ENCODE data around the gene CCDC40. TPM values are rescaled to one million over a fixed set of nuclear protein-coding genes. Genes with fewer than 3 reads are reported as not detected.
A peak's percentile ranks its signal among the peaks of the same experiment; 100 is the strongest.

The CCDC40 gene
- total RNA-seq, 1 experiment from 2014 or later: 3.9 TPM

DNA sequence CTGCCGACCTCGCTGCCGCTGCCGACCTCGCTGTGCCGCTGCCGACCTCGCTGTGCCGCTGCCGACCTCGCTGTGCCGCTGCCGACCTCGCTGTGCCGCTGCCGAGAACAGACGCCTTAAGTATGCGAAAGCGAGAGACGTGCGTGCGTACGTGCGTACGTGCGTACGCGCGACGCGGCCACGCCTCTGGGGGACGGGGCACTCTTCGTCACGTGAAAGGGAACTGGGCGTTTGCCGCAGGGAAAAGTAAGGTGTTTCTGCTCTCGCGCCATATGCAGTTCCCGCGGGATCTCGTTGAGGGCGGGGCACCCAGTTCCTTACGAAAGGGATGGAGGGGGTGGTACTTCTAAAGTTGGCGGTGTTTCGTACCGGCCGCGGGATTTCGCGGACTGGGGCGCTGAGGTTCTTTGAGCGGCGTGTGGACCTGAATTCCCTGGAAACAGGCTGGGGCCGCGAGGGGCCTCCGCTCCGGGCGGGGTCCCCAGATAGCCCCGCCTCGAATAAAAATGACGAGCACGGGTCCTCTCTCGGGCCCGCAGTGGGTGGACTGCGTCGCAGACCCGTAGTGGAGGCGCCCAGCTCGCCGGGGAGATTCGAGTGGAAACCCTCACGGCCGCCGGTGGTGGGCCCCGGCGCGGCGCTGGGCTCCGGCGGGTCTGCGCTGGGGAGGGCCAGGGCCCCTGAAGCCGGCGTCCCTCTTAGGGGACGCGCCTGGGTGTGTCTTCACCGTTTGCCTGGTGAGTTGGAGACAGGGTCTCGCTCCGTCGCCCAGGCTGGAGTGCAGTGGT is 110.8 kb downstream of the CCDC40 start, which contains the start of gene EIF4A3:
TSS of gene EIF4A3 (minus strand) at position 94 of the 788 bp plus-strand sequence. CDS start 167 bp downstream, outside the sequence.
- CTCF ChIA-PET: interaction anchor here (1.0 kb wide), 1 partner anchor 23 kb away, joined by 3 read pairs; no protein-coding TSS in a partner anchor
- Mint-ChIP-seq H3K4me3 (ENCODE audit: unreplicated experiment) (peak within 1 kb of the TSS; percentile 81), H3K4me1 (ENCODE audit: low read depth, unreplicated experiment) (peaks cover 11% of the 10 kb centered on the region), H3K36me3 (ENCODE audit: insufficient read depth, unreplicated experiment) (peaks cover 55% of the 10 kb centered on the region), H3K27ac (ENCODE audit: unreplicated experiment) (peak within 1 kb of the TSS; percentile 55), H3K27me3 (ENCODE audit: insufficient read depth, unreplicated experiment) (no peaks in the 10 kb centered on the region), H3K9me3 (ENCODE audit: unreplicated experiment) (peaks cover 3% of the 10 kb centered on the region)
- H3K4me1 ChIP-seq: peaks cover 10% of the 10 kb centered on the region
- H3K4me3 ChIP-seq (ENCODE audit: low read depth, low read length): peak within 1 kb of the TSS; percentile 99
- TSS peak; percentile 75 for BruUV-seq (replicated peaks)
- H3K9me3 ChIP-seq: no peaks in the 10 kb centered on the region
- POLR2A ChIA-PET: interaction anchor here (0.7 kb wide), 1 partner anchor 46 kb away, joined by 3 read pairs; the partner anchor contains the start of gene GAA
- no peaks in the 10 kb centered on the region for H3K27me3 ChIP-seq (replicated peaks; ENCODE audit: control insufficient read depth, insufficient read depth, low read length)
- intact Hi-C loops (cut with micrococcal nuclease; ENCODE audit: unreplicated experiment): loop anchor here (1.0 to 5.0 kb wide), 2 partner anchors 28 to 75 kb away; partner anchors contain the start of genes SGSH and SLC26A11
- TF ChIP-seq, protein P1, sequence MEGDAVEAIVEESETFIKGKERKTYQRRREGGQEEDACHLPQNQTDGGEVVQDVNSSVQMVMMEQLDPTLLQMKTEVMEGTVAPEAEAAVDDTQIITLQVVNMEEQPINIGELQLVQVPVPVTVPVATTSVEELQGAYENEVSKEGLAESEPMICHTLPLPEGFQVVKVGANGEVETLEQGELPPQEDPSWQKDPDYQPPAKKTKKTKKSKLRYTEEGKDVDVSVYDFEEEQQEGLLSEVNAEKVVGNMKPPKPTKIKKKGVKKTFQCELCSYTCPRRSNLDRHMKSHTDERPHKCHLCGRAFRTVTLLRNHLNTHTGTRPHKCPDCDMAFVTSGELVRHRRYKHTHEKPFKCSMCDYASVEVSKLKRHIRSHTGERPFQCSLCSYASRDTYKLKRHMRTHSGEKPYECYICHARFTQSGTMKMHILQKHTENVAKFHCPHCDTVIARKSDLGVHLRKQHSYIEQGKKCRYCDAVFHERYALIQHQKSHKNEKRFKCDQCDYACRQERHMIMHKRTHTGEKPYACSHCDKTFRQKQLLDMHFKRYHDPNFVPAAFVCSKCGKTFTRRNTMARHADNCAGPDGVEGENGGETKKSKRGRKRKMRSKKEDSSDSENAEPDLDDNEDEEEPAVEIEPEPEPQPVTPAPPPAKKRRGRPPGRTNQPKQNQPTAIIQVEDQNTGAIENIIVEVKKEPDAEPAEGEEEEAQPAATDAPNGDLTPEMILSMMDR (IDR thresholded peaks at IDR 0.05; ENCODE audit: insufficient read depth in 1 of 2, low read depth in 1 of 2, low read length in 1 of 2, severe bottlenecking in 1 of 2, unreplicated experiment in 1 of 2): no peak
- peak; percentile 99 for DNase-seq
- peaks cover 5% of the 10 kb centered on the region for H3K36me3 ChIP-seq (ENCODE audit: control insufficient read depth, insufficient read depth, low read length)

Small RNA genes lying within 50 kb of the gene (microRNA-seq; reads per million reads assigned to microRNA genes)
- gene MIR1268B: not detected

Other genes starting within 250 kb of the CCDC40 start
- gene CBX8, start 239.6 kb upstream of the CCDC40 start, total RNA-seq (2022): 34.3 and 36.6 TPM in 2 replicates
- 90.8 and 114 TPM in 2 replicates for gene CBX4, start 197.2 kb upstream of the CCDC40 start, total RNA-seq (2022)
- gene TBC1D16, start 770 bp upstream of the CCDC40 start, total RNA-seq (2022): 48.1 and 55.4 TPM in 2 replicates
- 42.4 and 44.6 TPM in 2 replicates for gene GAA, start 64.9 kb downstream of the CCDC40 start, total RNA-seq (2022)
- 190 and 192 TPM in 2 replicates for gene EIF4A3, start 110.5 kb downstream of the CCDC40 start, total RNA-seq (2022)
- gene CARD14, start 133.4 kb downstream of the CCDC40 start, total RNA-seq (2022): 1.3 and 1.8 TPM in 2 replicates
- 39.5 and 42.8 TPM in 2 replicates for gene SGSH, start 183.7 kb downstream of the CCDC40 start, total RNA-seq (2022)
- 37.1 and 46.0 TPM in 2 replicates for gene SLC26A11, start 183.8 kb downstream of the CCDC40 start, total RNA-seq (2022)
- gene RNF213, start 224.2 kb downstream of the CCDC40 start, total RNA-seq (2022): 61.4 and 70.5 TPM in 2 replicates